ENCODE measurements around the gene RNU2-1.
"Not testable (repeated sequence)": the region's sequence is repeated elsewhere in the genome, so short reads cannot be mapped to it uniquely, and the experiment has no call there.

RNU2-1 gene

GRCh38 chr17:43246456-43246855 lies 12.7 kb upstream of the RNU2-1 start:
- not testable (repeated sequence) for H4K8ac ChIP-seq (ENCODE audit: low read depth, low read length); H3K14ac ChIP-seq (ENCODE audit: low read length); H3K27ac ChIP-seq (ENCODE audit: low read depth, low read length); H3K36me3 ChIP-seq (ENCODE audit: control insufficient read depth in 1 of 2, insufficient read depth in 2 of 2, low read length in 2 of 2); H3K4me1 ChIP-seq (ENCODE audit: control insufficient read depth in 1 of 2, insufficient read depth in 2 of 2, low read length in 2 of 2); H3K4ac ChIP-seq (ENCODE audit: low read depth, low read length); H3K18ac ChIP-seq (ENCODE audit: low read length); H3K27me3 ChIP-seq (ENCODE audit: insufficient read depth, low read length); H2BK120ac ChIP-seq (ENCODE audit: insufficient read depth, low read length, poor library complexity); H2BK5ac ChIP-seq (ENCODE audit: low read depth, low read length, poor library complexity); H3K9me3 ChIP-seq (ENCODE audit: insufficient read depth, low read depth, low read length); H3K23ac ChIP-seq (ENCODE audit: low read length); H3K9ac ChIP-seq (ENCODE audit: low read length); H2AK5ac ChIP-seq (ENCODE audit: low read length); DNase-seq; H3K79me1 ChIP-seq (ENCODE audit: low read length); H3K79me2 ChIP-seq (ENCODE audit: control insufficient read depth, insufficient read depth, low read length, poor library complexity); H3K4me2 ChIP-seq (ENCODE audit: low read length); H3K4me3 ChIP-seq (ENCODE audit: low read depth, low read length); H2AFZ ChIP-seq (ENCODE audit: insufficient read depth, low read length, poor library complexity); H4K91ac ChIP-seq (ENCODE audit: low read depth, low read length); H4K12ac ChIP-seq (ENCODE audit: low read depth, low read length); H2BK12ac ChIP-seq (ENCODE audit: low read length)
- WGBS (ENCODE audit: extremely low coverage, insufficient coverage, insufficient read length): no CpG with 5 or more reads among the region's 23 CpGs

GRCh38 chr17:43240596-43241352 lies 7.0 kb upstream of the RNU2-1 start:
- H3K4me2 ChIP-seq (ENCODE audit: low read length); H3K79me2 ChIP-seq (ENCODE audit: control insufficient read depth, insufficient read depth, low read length, poor library complexity); H3K4ac ChIP-seq (ENCODE audit: low read depth, low read length); H2BK12ac ChIP-seq (ENCODE audit: low read length); H2AK5ac ChIP-seq (ENCODE audit: low read length); H2BK120ac ChIP-seq (ENCODE audit: insufficient read depth, low read length, poor library complexity); H2AFZ ChIP-seq (ENCODE audit: insufficient read depth, low read length, poor library complexity); H3K9ac ChIP-seq (ENCODE audit: low read length); H3K18ac ChIP-seq (ENCODE audit: low read length); H3K4me1 ChIP-seq (ENCODE audit: control insufficient read depth in 1 of 2, insufficient read depth in 2 of 2, low read length in 2 of 2); H3K9me3 ChIP-seq (ENCODE audit: insufficient read depth, low read depth, low read length); H3K79me1 ChIP-seq (ENCODE audit: low read length); H2BK5ac ChIP-seq (ENCODE audit: low read depth, low read length, poor library complexity); H3K27me3 ChIP-seq (ENCODE audit: insufficient read depth, low read length); H3K36me3 ChIP-seq (ENCODE audit: control insufficient read depth in 1 of 2, insufficient read depth in 2 of 2, low read length in 2 of 2); DNase-seq; H3K4me3 ChIP-seq (ENCODE audit: low read depth, low read length); H3K14ac ChIP-seq (ENCODE audit: low read length); H4K8ac ChIP-seq (ENCODE audit: low read depth, low read length); H3K27ac ChIP-seq (ENCODE audit: low read depth, low read length); H3K23ac ChIP-seq (ENCODE audit: low read length); H4K12ac ChIP-seq (ENCODE audit: low read depth, low read length); H4K91ac ChIP-seq (ENCODE audit: low read depth, low read length): not testable (repeated sequence)
- no CpG with 5 or more reads among the region's 34 CpGs for WGBS (ENCODE audit: extremely low coverage, insufficient coverage, insufficient read length)

GRCh38 chr17:43239597-43239996 lies 5.8 kb upstream of the RNU2-1 start:
- not testable (repeated sequence) for H2BK5ac ChIP-seq (ENCODE audit: low read depth, low read length, poor library complexity); H3K4me3 ChIP-seq (ENCODE audit: low read depth, low read length); H4K8ac ChIP-seq (ENCODE audit: low read depth, low read length); DNase-seq; H3K14ac ChIP-seq (ENCODE audit: low read length); H3K23ac ChIP-seq (ENCODE audit: low read length); H4K91ac ChIP-seq (ENCODE audit: low read depth, low read length); H3K4me1 ChIP-seq (ENCODE audit: control insufficient read depth in 1 of 2, insufficient read depth in 2 of 2, low read length in 2 of 2); H2AFZ ChIP-seq (ENCODE audit: insufficient read depth, low read length, poor library complexity); H3K18ac ChIP-seq (ENCODE audit: low read length); H3K9me3 ChIP-seq (ENCODE audit: insufficient read depth, low read depth, low read length); H3K9ac ChIP-seq (ENCODE audit: low read length); H2BK120ac ChIP-seq (ENCODE audit: insufficient read depth, low read length, poor library complexity); H3K79me1 ChIP-seq (ENCODE audit: low read length); H3K4ac ChIP-seq (ENCODE audit: low read depth, low read length); H2AK5ac ChIP-seq (ENCODE audit: low read length); H3K36me3 ChIP-seq (ENCODE audit: control insufficient read depth in 1 of 2, insufficient read depth in 2 of 2, low read length in 2 of 2); H3K79me2 ChIP-seq (ENCODE audit: control insufficient read depth, insufficient read depth, low read length, poor library complexity); H2BK12ac ChIP-seq (ENCODE audit: low read length); H4K12ac ChIP-seq (ENCODE audit: low read depth, low read length); H3K27ac ChIP-seq (ENCODE audit: low read depth, low read length); H3K27me3 ChIP-seq (ENCODE audit: insufficient read depth, low read length); H3K4me2 ChIP-seq (ENCODE audit: low read length)
- WGBS (ENCODE audit: extremely low coverage, insufficient coverage, insufficient read length): no CpG with 5 or more reads among the region's 26 CpGs

GRCh38 chr17:43233263-43233662 lies 514 bp downstream of the RNU2-1 start:
- H4K91ac ChIP-seq (ENCODE audit: low read depth, low read length); H2AK5ac ChIP-seq (ENCODE audit: low read length); H4K8ac ChIP-seq (ENCODE audit: low read depth, low read length); H3K4me1 ChIP-seq (ENCODE audit: control insufficient read depth in 1 of 2, insufficient read depth in 2 of 2, low read length in 2 of 2); H2AFZ ChIP-seq (ENCODE audit: insufficient read depth, low read length, poor library complexity); H3K36me3 ChIP-seq (ENCODE audit: control insufficient read depth in 1 of 2, insufficient read depth in 2 of 2, low read length in 2 of 2); H4K12ac ChIP-seq (ENCODE audit: low read depth, low read length); H3K14ac ChIP-seq (ENCODE audit: low read length); H3K9me3 ChIP-seq (ENCODE audit: insufficient read depth, low read depth, low read length); H3K9ac ChIP-seq (ENCODE audit: low read length); H2BK5ac ChIP-seq (ENCODE audit: low read depth, low read length, poor library complexity); H3K18ac ChIP-seq (ENCODE audit: low read length); H3K27ac ChIP-seq (ENCODE audit: low read depth, low read length); H3K4ac ChIP-seq (ENCODE audit: low read depth, low read length); H3K4me3 ChIP-seq (ENCODE audit: low read depth, low read length); DNase-seq; H3K23ac ChIP-seq (ENCODE audit: low read length); H3K79me1 ChIP-seq (ENCODE audit: low read length); H3K79me2 ChIP-seq (ENCODE audit: control insufficient read depth, insufficient read depth, low read length, poor library complexity); H2BK12ac ChIP-seq (ENCODE audit: low read length); H2BK120ac ChIP-seq (ENCODE audit: insufficient read depth, low read length, poor library complexity); H3K4me2 ChIP-seq (ENCODE audit: low read length); H3K27me3 ChIP-seq (ENCODE audit: insufficient read depth, low read length): not testable (repeated sequence)
- WGBS (ENCODE audit: extremely low coverage, insufficient coverage, insufficient read length): no CpG with 5 or more reads among the region's 15 CpGs

Measured in trophoblast cell (in vitro differentiated cells and primary cell).